Activated CD4-positive, alpha-beta T cell treated with anti-CD3 and anti-CD28 coated beads, Interleukin-2, amount 50 U/mL, for 48 hours (primary cell): ENCODE measurements around the gene ATP8A2.

Experiments
- DNase-seq, 2 experiments: peaks; one replicate each; pipeline ENCODE4 v3.0.0-alpha.2; 2020

ATP8A2 gene

DNA sequence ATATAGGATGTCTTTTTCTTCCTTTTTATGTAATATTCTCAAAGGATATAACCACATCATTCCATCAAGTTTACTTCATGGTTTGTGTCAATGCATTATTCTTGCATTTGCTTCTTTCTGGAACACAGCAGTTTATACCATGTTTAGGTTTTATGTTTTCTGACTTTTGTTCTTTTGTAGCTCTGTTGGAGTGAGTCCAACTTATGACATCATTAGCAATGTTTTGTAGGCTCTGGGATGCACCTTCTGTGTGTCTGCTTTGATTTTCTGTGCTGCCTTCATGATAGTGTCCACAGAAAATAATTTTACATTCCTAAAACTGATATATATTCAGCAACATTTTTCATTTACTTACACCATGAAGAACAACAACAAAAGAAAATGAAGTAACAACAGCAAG lies 611.1 kb downstream of the ATP8A2 start:
- DNase-seq, result no peak

DNA sequence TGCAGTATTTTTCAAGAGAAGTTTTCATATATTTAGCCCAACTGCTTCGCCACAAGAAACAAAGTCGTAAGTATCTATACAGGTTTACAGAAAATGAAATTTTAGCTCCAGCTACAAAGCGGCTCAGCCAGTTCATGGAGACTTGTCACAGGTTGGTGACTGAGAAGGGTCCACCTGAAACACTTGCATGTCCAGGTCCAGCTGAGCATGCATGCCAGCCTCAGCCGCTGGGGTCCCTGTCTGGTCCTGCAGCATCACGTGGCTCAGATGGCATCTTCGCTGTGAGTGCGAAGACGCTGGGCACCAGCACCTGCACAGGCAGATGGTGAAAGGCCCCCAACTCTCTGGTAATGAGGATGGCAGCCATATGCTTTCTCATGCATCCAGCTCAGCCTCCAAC lies 616.2 kb downstream of the ATP8A2 start:
- DNase-seq, result no peak

DNA sequence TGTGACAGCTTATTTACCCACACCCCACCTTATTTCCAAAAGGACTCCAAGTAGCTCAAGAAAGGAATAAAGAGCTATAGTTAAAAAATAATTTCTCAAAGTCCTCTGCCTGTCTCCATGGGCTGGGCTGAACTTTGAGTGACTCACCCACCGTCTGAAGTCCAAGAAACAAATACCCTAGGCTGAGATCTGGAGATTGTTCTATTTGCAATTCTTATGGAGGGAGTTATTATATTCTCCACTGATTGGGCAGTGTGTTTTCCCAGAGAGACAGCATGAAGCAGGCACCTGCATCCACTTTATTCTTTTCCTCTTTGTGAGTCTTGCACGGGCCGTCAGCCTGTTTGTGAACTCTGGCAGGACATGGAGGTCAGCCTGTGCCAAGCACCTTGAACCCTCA lies 616.9 kb downstream of the ATP8A2 start:
- DNase-seq, result no peak

DNA sequence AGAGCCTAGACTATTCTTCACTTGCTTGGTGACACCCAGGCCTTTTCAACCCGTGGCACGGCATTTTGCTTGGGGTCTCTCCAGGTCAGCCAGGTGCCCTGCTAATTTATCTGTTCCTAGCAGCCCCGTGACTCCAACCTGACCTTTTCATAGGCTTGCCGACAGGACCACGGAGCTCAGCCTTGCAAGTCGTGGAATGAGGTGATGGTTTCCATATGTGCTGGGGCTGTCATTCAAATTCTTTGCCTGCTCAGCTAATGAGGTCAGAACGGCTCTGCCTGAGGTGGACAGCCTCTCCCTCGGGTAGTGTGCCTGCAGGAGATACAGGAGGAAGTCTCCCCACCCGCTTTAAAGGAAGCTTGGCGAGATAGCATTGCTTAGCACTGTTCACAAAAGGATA lies 619.0 kb downstream of the ATP8A2 start:
- no peak for DNase-seq

DNA sequence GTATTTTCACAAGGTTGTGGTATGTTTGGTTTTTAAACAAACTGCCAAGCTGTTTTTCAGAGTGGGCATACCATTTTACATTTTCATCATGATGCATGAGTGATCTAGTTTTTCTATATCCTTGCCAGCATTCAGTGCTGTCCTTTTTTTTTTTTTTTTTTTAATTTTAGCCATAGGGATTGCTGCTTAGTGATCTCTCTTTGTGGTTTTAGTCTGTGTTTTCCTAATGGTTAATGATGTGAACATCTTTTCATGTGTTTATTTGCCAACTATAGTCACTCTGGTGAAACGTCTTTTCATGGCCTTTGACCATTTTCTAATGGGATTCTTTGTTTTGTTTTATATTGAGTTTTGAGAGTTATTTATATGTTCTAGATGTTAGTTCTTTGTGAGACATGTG lies 620.3 kb downstream of the ATP8A2 start:
- no peak for DNase-seq

DNA sequence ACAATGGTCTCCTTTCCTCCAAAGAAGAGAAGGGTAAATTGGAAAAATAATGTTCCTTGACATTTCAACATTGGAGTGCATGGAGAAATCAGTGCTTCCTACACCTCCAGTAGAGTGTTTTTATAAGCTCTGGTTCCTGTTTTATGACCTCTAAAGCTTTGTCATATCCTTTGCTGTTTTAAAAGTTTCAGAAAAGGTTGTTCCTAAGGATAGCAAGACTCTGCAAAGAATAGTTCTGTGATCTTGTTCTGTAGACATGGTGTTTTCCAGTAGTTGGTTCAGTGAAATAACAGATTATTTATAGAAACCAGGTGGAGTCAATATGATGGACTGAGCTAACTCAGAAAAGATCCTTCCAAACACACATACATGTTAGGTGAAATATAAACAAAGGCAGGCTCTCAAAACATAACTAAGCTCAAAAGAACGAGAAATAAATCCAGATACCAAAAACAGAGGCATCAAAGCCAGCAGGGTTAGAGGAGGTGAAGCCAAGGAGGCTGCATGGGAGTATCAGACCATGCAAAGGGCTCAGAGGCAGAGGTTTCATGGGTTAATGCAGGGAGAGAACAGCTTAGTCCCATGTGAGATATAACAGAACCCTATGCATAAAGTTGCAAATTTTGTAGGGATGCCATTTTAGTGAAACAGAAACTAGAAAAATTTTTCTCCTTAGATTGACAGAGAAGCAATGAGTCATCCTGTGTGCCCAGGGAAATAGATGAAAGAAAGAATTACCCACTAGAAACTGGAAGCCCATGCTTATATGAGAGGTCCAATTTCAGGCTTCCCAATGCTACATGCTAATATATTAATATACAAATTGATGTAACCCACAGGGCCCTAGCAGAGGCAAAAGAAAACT lies 635.7 kb downstream of the ATP8A2 start:
- DNase-seq, result no peak

DNA sequence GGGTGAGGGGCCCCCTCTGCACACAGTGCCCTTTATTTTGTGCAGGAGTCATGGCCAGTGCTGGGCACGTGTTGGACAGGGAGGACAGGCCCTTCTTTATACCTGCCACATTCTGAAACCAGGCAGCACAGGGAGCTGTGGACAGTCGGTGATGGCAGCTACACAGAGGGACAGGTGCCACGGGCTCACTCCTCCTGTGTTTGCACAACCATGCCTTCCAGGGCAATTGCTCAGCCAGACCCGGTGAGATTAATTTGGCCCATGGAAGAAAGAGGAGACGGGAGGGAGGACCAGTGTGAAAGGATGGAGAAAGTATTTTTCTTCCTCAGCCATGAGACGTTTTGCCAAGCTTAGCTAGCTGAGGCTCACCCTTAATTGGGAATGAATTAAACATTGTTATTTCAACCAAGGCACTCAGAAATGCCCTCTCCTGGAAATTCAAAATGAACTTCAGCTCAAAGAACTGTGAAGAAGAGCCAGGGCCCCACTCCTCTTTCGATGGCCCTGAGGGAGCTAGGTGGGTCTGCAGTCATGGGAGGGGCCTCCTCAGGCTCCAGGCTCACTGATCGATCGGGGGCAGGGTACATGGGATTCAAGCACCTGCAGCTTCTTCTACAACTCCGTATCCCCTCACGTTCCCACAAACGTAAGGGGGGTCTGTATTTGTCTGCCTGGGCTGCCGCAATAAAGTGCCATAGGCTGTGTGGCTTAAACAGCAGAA lies 638.9 kb downstream of the ATP8A2 start:
- no peak for DNase-seq

DNA sequence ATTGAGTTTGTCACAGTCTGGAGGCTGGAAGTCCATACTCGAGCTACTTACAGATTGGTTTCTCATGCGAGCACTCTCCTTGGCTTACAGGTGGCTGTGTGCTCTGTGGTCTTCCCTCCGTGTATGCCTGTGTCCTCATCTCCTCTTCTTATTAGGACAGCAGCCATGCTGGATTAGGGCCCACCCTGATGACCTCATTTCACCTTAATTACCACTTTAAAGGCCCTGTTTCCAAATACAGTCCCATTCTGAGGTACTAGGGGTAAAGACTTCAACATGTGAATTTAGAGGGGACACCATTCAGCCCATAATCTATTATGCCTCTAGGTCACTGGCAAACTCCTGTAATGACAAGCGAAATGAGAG lies 639.4 kb downstream of the ATP8A2 start:
- no peak for DNase-seq

DNA sequence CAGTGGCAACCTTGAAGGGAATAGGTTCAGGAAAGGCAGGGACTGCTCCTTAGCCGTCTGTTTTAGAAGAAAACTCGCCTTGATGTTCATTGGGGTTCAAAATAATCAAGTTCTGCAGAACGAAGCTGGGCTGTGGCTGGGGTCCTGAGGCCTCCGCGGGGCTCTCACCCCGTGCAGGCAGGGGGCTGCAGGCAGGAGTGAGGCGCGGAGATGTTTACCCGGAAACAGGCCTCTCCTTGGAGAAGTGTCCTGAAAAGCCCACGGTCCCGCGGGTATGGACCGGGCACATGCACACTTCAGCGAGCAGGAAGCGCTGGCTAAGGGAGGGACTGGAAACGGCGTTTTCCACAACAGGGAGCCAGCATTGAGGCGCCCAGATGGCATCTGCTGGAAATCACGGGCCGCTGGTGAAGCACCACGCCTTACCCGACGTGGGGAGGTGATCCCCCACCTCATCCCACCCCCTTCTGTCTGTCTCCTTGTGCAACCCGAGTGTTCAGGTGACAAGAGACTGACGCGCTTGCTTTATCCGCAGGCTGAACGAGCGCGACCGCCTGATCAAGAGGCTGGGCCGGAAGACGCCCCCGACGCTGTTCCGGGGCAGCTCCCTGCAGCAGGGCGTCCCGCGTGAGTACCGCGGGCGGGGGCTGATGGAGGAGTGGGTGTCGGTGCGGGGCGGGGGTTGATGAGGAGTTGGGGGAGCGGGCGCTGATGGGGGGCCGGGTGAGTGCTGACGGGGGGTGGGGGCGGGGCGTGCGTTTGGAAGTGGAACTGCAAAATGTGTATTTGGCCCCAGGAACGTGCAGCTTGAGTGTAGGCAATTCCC lies 640.4 kb downstream of the ATP8A2 start:
- peak; percentile 47 to 52 for DNase-seq

DNA sequence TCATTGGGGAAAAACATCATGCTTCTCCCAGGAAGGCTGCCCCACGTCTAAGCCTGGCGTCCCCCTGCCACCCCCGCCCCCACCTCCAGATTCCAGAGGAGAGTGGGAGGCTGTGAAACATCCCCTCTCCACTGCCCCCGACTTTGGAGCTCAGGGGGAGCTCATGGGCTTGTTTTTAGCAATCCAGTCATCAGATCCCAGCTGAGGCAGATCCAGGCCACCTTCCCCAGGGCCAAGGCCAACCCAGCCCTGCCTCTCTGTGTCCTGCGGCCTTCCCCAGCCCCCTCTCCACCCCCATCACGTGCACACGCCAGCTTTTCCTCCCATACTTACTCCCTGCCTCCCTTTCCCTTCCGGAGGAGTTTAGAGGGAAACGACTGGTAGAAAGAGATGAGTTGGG lies 641.2 kb downstream of the ATP8A2 start:
- DNase-seq, result no peak

DNA sequence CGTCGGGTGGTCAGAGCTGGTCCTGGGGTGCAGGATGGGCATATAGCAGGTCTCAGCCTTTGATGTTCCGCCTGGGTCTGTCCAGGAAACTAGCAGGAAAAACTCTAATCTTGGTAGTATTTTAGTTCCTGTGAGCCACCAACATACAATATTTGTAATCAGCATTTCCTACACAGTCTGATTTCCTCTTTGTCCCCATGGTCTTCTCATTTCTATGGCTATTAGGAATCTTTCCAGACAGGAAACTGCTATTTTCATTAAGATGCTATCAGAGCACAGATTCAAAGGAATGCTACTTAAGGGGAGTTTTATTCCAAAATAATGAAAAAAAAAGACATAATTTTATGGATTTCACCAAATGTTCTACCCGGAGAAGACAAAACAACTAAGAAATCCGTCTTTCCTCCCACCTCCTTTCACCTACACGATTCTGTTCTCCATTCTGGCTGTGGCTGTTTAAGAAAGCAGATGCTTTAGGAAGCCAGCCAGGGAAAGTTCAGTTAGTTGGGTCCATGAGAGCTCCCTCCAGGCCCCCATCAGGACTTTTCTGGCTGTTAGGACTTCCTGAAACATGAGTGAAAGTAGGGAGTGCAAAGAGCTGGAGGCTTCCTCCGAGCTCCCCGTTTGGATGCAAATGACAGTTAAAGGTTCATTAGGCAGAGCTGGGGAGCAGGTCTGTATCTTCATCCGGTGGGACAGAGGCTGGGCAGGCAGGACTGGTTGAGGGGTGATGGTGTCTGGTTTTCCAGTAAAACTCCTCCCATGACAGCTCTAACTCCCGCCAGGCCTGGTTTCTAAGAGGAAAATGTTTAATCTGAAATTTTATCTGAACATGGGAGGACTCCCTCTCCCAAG lies 643.7 kb downstream of the ATP8A2 start:
- DNase-seq, result no peak

DNA sequence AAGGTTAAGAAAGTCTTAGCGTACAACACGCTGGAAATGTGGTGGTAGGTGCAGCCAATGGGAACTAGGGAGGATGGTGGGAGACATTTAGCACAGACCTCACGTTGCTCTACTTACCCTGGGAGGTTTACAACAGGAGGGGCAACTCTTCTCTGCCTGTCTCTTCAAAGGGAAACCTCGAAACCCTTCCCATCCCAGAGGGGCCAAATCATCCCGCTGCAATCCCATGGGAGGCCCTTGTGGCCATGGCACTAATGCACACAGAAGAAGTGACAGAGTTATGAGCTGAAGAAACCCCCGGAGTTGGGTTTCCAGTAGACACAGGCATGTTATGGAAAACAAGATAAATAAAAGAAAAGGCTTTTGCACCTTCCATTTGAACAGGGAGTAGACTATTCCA lies 644.4 kb downstream of the ATP8A2 start:
- no peak for DNase-seq

DNA sequence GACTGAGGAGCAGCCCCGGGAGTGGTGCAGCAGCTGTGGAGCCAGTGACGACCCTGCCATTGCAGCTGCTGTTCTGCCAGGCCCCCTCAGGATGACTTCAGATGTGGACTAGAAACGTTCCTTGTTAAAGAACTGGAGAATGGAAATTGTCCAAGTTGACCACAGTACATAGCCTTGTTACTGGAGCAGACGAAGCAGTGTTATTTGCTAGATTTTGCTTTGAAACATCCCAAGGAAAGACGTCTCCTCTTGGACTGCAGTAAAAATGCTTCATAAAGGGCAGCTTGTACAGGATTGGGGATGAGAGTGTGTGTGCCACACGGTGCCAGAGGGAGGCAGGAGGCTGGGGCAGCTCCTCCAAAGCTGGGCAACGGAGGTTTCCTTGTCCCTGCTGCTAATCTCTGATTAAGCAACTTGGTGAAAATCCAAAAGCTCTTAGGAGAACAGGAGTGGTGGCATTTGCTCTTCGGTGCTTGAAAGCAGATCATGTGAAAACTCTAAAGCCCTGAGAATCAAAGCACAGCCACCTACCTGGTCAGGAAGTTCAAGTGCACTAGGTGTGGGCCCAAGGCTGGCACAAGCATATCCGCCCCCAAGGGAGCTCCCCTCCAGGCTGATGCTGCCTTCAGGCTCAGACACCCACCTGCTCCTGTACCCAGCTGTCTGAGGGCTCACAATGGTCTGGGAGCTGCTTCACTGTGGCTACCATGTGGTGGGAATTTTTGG lies 645.6 kb downstream of the ATP8A2 start:
- no peak for DNase-seq

DNA sequence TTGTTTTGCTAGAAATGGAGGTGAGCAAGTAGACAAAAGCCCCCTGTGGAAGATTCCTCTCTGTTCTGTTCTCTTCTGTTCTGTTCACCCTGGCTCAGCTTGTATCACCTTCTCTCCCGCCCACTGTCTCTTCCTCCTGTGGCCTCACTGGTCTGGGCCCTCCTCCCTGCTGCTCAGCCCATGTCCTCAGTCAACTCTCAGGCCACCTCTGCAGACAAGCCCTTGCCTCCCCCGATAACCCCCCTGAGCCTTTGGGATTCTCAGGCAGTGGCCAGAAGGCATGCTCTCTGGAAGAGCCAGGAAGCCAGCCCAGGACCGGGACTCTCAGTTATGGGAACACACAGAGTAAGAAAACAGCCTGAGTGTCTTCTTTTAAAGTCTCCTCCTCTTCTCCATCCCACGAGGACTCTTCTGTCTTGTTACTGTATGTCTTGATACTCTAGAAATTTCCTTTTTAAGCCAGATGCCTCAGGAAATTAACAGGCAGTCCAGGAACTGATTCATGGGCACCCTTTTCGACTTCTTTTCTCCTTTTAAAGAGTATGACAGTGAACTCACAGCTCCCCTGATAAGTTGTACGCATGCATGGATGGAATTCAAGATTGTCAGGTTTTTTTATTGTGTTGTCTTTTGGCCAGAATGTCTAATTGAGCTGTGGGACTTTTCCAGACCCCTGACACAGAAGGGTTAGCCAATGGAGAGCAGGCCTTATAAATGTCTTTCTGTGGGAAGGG lies 646.3 kb downstream of the ATP8A2 start:
- no peak for DNase-seq

DNA sequence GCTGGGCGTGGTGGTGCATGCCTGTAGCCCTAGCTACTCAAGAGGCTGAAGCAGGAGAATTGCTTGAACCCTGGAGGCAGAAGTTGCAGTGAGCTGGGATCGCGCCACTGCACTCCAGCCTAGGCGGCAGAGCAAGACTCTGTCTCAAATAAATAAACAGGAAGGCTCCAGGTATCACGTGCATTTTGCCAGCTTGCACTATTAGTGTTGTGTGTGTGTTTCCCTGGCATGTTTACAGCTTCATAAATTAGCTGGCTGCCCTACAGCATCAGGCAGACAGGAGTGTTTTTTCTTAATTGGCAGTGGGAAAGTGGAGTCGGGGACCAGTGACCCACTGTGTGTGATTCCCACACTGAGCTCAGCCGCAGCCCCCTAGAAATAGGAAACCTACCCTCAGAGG lies 647.5 kb downstream of the ATP8A2 start:
- no peak for DNase-seq

DNA sequence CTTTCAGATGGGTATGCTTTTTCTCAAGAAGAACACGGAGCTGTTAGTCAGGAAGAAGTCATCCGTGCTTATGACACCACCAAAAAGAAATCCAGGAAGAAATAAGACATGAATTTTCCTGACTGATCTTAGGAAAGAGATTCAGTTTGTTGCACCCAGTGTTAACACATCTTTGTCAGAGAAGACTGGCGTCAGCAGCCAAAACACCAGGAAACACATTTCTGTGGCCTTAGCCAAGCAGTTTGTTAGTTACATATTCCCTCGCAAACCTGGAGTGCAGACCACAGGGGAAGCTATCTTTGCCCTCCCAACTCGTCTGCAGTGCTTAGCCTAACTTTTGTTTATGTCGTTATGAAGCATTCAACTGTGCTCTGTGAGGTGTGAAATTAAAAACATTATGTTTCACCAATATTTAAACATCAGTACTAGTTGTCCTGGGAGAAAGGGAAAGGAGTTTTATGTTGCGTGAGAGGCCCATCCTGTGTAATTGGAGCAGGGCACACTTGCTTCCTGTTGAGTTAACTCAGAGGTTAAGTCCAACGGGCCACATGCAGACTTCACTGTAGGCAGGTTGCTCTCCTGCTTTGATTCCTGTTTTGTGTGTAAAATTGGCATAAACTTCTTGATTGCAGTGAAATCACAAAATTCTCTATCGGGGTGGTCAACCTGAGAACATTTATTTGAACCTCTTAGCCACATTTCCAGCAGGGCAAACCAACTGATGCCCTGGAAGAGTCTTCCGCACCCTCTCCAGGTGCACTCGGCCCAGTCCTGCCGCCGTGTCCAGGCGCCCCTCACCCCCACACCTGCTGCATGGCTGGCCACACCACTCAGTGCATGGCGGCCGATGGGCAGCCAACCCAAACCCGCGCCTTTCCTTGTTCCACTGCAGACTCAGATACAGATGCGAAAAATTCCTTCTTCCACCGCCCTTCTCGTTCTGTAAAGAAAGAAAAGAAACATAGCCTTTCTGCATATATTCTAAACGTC lies 648.4 kb downstream of the ATP8A2 start:
- no peak for DNase-seq

DNA sequence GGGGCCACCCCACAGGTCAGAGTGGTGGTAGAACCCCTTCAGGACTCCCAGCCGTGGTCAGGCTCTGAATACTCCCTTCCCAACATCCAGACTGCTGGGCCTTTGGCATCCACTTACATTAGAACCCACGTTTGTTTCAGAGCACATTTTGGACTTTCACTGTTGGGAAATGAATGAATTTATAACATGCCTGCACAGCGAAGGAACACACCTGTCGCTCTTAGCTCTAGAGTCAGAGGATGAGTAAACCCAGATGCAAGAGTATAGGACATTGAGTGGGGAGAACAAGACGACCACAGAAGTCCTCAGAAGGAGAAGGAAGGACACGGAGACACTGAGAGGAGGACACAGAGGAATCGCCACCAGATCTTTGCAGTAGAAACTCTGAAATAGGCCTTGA lies 649.1 kb downstream of the ATP8A2 start:
- no peak for DNase-seq

DNA sequence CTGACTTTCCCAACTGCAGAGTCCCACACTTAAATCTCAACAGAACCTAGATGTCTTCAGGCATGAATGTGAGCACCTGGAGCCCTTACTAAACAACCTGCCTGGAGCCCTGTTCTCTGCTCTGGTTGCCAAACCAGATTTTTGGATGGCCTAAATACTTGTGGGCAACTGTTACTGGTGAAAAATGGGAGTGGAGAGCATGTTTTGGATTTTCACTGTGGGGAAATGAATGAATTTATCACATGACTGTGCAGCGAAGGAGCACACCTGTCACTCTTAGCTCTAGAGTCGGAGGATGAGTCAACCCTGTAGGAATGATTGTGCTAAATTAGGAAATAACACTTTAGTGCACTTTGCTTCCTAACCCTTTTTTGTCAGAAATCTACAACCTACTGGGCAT lies 649.7 kb downstream of the ATP8A2 start:
- no peak for DNase-seq

DNA sequence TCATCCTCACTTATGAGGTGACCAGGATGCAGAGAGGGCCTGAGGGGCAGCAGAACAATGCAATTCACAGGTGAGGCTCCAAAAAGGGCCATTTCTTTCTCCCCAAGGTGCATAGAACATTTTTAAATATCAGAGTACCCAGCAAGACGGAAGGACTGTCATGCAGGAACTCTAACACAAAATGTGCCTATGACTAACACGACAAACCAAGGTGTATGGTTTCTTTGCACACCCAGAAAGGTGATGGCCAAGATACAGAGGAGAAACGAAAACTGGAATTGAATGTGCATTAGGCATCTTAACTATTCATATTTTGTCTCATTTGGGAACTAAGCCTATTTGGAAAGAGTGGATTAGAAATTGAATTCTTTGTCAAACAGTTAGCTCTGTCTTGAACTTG lies 650.2 kb downstream of the ATP8A2 start:
- no peak for DNase-seq
